Subcutaneous abdominal adipose tissue (tissue), 5 donors: ENCODE measurements around the gene GPR3.
"Not testable (repeated sequence)": the region's sequence is repeated elsewhere in the genome, so short reads cannot be mapped to it uniquely, and the experiment has no call there.

Source experiments
- H3K27ac ChIP-seq: one replicate; pipeline ENCODE4 v1.7.0; 2013; ENCODE audit warnings: low read depth, mild to moderate bottlenecking, inconsistent platforms, low read length, moderate library complexity
- H3K27me3 ChIP-seq, 5 donors: one replicate each; pipeline ENCODE4 v1.7.0; 2013; ENCODE audit warnings: low read length in 5 of 5, inconsistent platforms in 1 of 5; ENCODE audit not compliant: control insufficient read depth in 5 of 5, insufficient read depth in 4 of 5
- H3K36me3 ChIP-seq, 5 donors: one replicate each; pipeline ENCODE4 v1.7.0; 2013; ENCODE audit warnings: low read length in 5 of 5; ENCODE audit not compliant: control insufficient read depth in 5 of 5, insufficient read depth in 5 of 5
- H3K4me1 ChIP-seq, 5 donors: one replicate each; pipeline ENCODE4 v1.7.0; 2013; ENCODE audit warnings: low read length in 5 of 5, mild to moderate bottlenecking in 3 of 5, moderate library complexity in 1 of 5; ENCODE audit not compliant: control insufficient read depth in 5 of 5, insufficient read depth in 5 of 5
- H3K4me3 ChIP-seq, 5 donors: one replicate each; pipeline ENCODE4 v1.7.0; 2013; ENCODE audit warnings: low read length in 5 of 5, low read depth in 1 of 5
- H3K9ac ChIP-seq, 5 donors: one replicate each; pipeline ENCODE4 v1.7.0; 2013; ENCODE audit warnings: low read length in 5 of 5, mild to moderate bottlenecking in 4 of 5, moderate library complexity in 3 of 5
- H3K9me3 ChIP-seq, 5 donors: one replicate each; pipeline ENCODE4 v1.7.0; 2013; ENCODE audit warnings: low read length in 5 of 5; ENCODE audit not compliant: control insufficient read depth in 5 of 5
- donor health status: healthy.
- donor health status: healthy.
- donor health status: healthy.
- donor health status: healthy.
- donor health status: healthy.

Gene GPR3

DNA sequence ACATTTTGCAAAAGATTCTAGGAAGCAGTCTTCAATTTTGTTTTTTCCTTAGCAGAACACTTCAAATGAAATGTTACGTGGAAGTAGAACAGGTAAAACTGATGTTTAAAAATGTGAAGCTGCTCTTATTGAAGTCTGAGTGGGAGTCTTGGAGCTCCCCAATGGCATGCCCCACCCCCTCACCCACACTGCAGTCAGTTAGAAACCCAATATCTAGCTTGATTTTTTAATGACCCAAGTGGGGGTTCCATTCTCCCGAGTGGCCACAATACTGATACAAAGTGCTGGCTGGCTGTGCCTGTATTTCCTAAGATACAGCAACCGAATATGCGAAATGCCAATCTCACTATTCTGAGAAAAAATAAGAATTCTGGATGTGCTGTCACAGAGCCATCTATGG, 31.3 kb downstream of the GPR3 start:
- H3K4me1 ChIP-seq: peaks cover 7 to 59% (median 45%) of the 10 kb centered on the region in 5 donors
- no peaks in the 10 kb centered on the region for H3K9me3 ChIP-seq
- H3K27me3 ChIP-seq: no peaks in the 10 kb centered on the region
- no peak overlapping the region for H3K4me3 ChIP-seq
- peak overlapping the region; percentile 8 for H3K27ac ChIP-seq
- H3K36me3 ChIP-seq: peaks cover 3 to 28% (median 14%) of the 10 kb centered on the region in 5 donors
- no peak overlapping the region for H3K9ac ChIP-seq

- Histone ChIP-seq H3K27me3 (no peaks in the 10 kb centered on the region), H3K4me3 (no peak overlapping the region), H3K4me1 (peaks cover 8 to 80% (median 70%) of the 10 kb centered on the region in 5 donors), H3K36me3 (peaks cover 3 to 28% (median 13%) of the 10 kb centered on the region in 5 donors), H3K9ac (peak overlapping the region in 1 of 5 donors; percentile 5), H3K9me3 (no peaks in the 10 kb centered on the region), H3K27ac (peak overlapping the region; percentile 80)
These were observed 34.9 kb downstream of the GPR3 start for GRCh38 chr1:27427329-27427728.

- Histone ChIP-seq H3K4me3 (peak overlapping the region in 1 of 5 donors; percentile 33), H3K27me3 (no peaks in the 10 kb centered on the region), H3K27ac (peak overlapping the region; percentile 80), H3K9ac (peak overlapping the region in 3 of 5 donors; percentile 39 to 68 (median 51)), H3K9me3 (no peaks in the 10 kb centered on the region), H3K36me3 (peaks cover 3 to 28% (median 13%) of the 10 kb centered on the region in 5 donors), H3K4me1 (peaks cover 8 to 80% (median 69%) of the 10 kb centered on the region in 5 donors)
These were observed 35.4 kb downstream of the GPR3 start for GRCh38 chr1:27427816-27428315.

DNA sequence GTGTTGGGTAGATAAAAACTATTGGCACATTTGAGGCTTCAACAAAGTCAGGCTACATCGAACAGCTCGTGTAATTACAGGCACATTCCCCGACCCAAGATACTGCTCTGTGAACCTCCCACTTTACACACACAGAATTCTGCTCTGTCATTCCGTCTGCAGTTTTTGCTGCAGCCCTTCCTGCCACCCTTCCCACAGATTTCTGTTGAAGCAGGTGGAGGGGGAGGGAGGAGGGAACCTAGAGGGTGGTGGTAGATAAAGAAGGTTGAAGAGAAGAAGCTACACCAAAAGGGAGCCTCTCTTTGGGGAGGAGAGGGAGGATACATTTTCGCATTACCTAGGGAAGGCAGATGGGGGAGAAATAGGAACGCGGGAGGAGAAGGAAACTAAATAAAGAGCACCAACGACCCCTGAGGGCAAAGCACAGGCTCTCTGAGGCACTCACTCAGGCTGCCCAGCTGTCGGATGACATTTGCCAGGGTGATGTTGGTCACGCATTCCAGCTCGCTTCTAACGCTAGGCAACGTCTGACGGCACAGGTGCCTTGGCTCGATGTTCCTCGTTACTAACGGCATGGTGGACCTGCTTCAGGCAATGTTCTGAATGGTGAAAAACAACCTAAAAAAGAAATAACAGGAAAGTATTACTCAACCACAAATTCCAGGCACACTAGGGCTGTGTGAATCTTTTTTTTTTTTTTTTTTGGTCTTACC, 36.0 kb downstream of the GPR3 start:
- H3K9ac ChIP-seq: peak overlapping the region in 4 of 5 donors; percentile 39 to 68 (median 54)
- H3K27me3 ChIP-seq: no peaks in the 10 kb centered on the region
- H3K4me3 ChIP-seq: peak overlapping the region in 3 of 5 donors; percentile 33 to 56 (median 38)
- H3K36me3 ChIP-seq: peaks cover 3 to 28% (median 13%) of the 10 kb centered on the region in 5 donors
- peaks cover 8 to 83% (median 70%) of the 10 kb centered on the region in 5 donors for H3K4me1 ChIP-seq
- H3K27ac ChIP-seq: peak overlapping the region; percentile 80
- no peaks in the 10 kb centered on the region for H3K9me3 ChIP-seq

GRCh38 chr1:27429029-27429425, 36.6 kb downstream of the GPR3 start:
- H3K9ac ChIP-seq: peak overlapping the region in 3 of 5 donors; percentile 35 to 57 (median 51)
- peak overlapping the region in 2 of 5 donors; percentile 33 to 38 for H3K4me3 ChIP-seq
- no peaks in the 10 kb centered on the region for H3K27me3 ChIP-seq
- H3K9me3 ChIP-seq: no peaks in the 10 kb centered on the region
- H3K27ac ChIP-seq: peak overlapping the region; percentile 80
- H3K36me3 ChIP-seq: peaks cover 3 to 28% (median 13%) of the 10 kb centered on the region in 5 donors
- peaks cover 8 to 83% (median 70%) of the 10 kb centered on the region in 5 donors for H3K4me1 ChIP-seq

GRCh38 chr1:27430903-27431600, 38.6 kb downstream of the GPR3 start:
- H3K27ac ChIP-seq: peak overlapping the region; percentile 80
- H3K4me1 ChIP-seq: peaks cover 9 to 92% (median 78%) of the 10 kb centered on the region in 5 donors
- H3K9me3 ChIP-seq: no peaks in the 10 kb centered on the region
- H3K27me3 ChIP-seq: no peaks in the 10 kb centered on the region
- peak overlapping the region in 3 of 5 donors; percentile 30 to 48 (median 43) for H3K9ac ChIP-seq
- peak overlapping the region in 2 of 5 donors; percentile 1 to 31 for H3K4me3 ChIP-seq
- peaks cover 3 to 22% (median 13%) of the 10 kb centered on the region in 5 donors for H3K36me3 ChIP-seq

DNA sequence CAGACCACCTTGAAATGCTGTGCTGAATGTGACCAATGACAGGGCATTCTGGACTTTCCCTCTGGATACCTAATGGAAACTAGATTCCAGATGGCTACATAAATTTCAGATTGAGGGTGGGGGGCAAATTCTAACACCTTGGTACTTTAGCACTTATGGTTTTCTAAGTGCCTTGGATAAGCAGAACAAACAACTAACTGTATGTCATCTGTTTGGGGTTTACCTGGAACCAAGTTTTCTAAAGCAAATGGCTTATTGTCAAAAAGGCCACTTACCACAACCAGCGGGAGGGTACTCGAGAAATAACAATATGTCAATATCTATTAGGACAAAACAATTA, 39.1 kb downstream of the GPR3 start:
- H3K27ac ChIP-seq: peak overlapping the region; percentile 80
- peaks cover 14 to 95% (median 83%) of the 10 kb centered on the region in 5 donors for H3K4me1 ChIP-seq
- H3K9ac ChIP-seq: peak overlapping the region in 2 of 5 donors; percentile 43 to 48
- H3K4me3 ChIP-seq: no peak overlapping the region
- peaks cover 3 to 17% (median 11%) of the 10 kb centered on the region in 5 donors for H3K36me3 ChIP-seq
- H3K27me3 ChIP-seq: no peaks in the 10 kb centered on the region
- H3K9me3 ChIP-seq: no peaks in the 10 kb centered on the region

DNA sequence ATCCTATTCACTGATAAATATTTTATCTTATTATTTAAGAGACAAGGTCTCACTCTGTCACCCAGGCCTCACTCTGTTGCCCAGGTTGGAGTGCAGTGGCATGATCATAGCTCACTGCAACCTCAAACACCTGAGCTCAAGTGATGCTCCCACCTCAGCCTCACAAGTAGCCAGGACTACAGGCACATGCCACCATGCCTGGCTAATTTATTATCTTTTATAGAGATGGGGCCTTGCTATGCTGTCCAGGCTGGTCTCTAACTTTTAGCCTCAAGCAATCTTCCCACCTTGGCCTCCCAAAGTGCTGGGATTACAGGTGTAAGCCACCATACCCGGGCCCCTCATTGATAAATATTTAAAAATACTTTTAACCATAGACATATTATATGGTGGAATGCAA, 40.3 kb downstream of the GPR3 start:
- H3K9ac ChIP-seq, H3K27me3 ChIP-seq, H3K36me3 ChIP-seq, H3K9me3 ChIP-seq, H3K27ac ChIP-seq, H3K4me3 ChIP-seq: not testable (repeated sequence)
- peaks cover 13 to 92% (median 85%) of the 10 kb centered on the region in 5 donors for H3K4me1 ChIP-seq

GRCh38 chr1:27433706-27434105, 41.3 kb downstream of the GPR3 start:
- no peaks in the 10 kb centered on the region for H3K9me3 ChIP-seq
- H3K36me3 ChIP-seq: no peaks in the 10 kb centered on the region
- H3K9ac ChIP-seq: no peak overlapping the region
- H3K4me1 ChIP-seq: peaks cover 8 to 92% (median 81%) of the 10 kb centered on the region in 5 donors
- H3K27ac ChIP-seq: peak overlapping the region; percentile 47
- H3K4me3 ChIP-seq: no peak overlapping the region
- H3K27me3 ChIP-seq: no peaks in the 10 kb centered on the region
